ENCODE measurements around the gene CFAP161. TPM values are rescaled to one million over a fixed set of nuclear protein-coding genes. Genes with fewer than 3 reads are reported as not detected.
A peak's percentile ranks its signal among the peaks of the same experiment; 100 is the strongest.

Gene CFAP161
- total and polyA plus RNA-seq, 9 of the 15 experiments (the other 6 are each of a cell fraction or from before 2014, with no cell fraction given): 25.8 to 83.3 (median 75.6) TPM

GRCh38 chr15:81146466-81146865 is 12.4 kb downstream of the CFAP161 start:
- ChIA-PET POLR2A (no interaction called here), CTCF (ENCODE audit: low intra/inter-chr PET ratio) (no interaction called here)
- H3K27me3 ChIP-seq (ENCODE audit: control insufficient read depth in 2 of 2, insufficient read depth in 2 of 2, low read length in 2 of 2): no peaks in the 10 kb centered on the region
- H2AFZ ChIP-seq (ENCODE audit: low read depth, low read length): no peak overlapping the region
- intact Hi-C loops (cut with micrococcal nuclease): no loop called here
- TF ChIP-seq PHB (CRISPR knock-in tag; IDR thresholded peaks at IDR 0.05): no peak
- no peak for TF ChIP-seq CEBPG (CRISPR knock-in tag; IDR thresholded peaks at IDR 0.05)
- peak in 1 of 2 experiments; percentile 46; a peak in 1 of 4 replicates for TF ChIP-seq CEBPG (tag; conservative IDR thresholded peaks at IDR 0.05 in 1 of 2, IDR thresholded peaks at IDR 0.05 in 1 of 2)
- TF ChIP-seq MXI1 (IDR thresholded peaks at IDR 0.05; ENCODE audit: low read depth, low read length): no peak
- 0 out of 2 replicates have a peak, but pooled peaks have one; percentile 18 for TF ChIP-seq CEBPB (tag; IDR thresholded peaks at IDR 0.05)
- no peak overlapping the region for H3K9ac ChIP-seq (ENCODE audit: insufficient read depth in 1 of 2, low read depth in 2 of 2, low read length in 2 of 2)
- H3K9me1 ChIP-seq (ENCODE audit: control insufficient read depth, insufficient read depth, low read length): no peaks in the 10 kb centered on the region
- H4K20me1 ChIP-seq (replicated peaks; ENCODE audit: control insufficient read depth, insufficient read depth, low read length): no peaks in the 10 kb centered on the region
- peaks cover 65% of the 10 kb centered on the region; the same call in 2 of the 3 replicates for H3K36me3 ChIP-seq (ENCODE audit: control insufficient read depth, insufficient read depth, low read length)
- H3K4me1 ChIP-seq (replicated peaks in 1 of 2; ENCODE audit: control insufficient read depth in 2 of 2, insufficient read depth in 2 of 2, low read length in 2 of 2): peaks cover 0 to 4% of the 10 kb centered on the region in 2 experiments; a peak in 2 of 5 replicates
- ATAC-seq (no peak), DNase-seq (ENCODE audit: extremely low read depth in 1 of 4, low spot score in 3 of 4) (no peak), FAIRE-seq (no peak)
- H3K9me3 ChIP-seq (replicated peaks; ENCODE audit: control insufficient read depth, insufficient read depth, low read depth, low read length): no peaks in the 10 kb centered on the region
- H3K79me2 ChIP-seq (ENCODE audit: control insufficient read depth, insufficient read depth, low read length): no peaks in the 10 kb centered on the region
- 41% methylated on average over 1 of the region's 1 CpG for WGBS (ENCODE audit: insufficient coverage, low coverage, missing lambda C conversion rate)
- no peak overlapping the region for H3K4me3 ChIP-seq
- in situ Hi-C loops (cut with MboI): no loop called here
- no peak overlapping the region for H3K4me2 ChIP-seq (ENCODE audit: insufficient read depth, low read length)
- no TSS peak for BruUV-seq (replicated peaks)
- H3K27ac ChIP-seq (ENCODE audit: extremely low read depth, low read depth, low read length): no peak overlapping the region

- CTCF ChIA-PET (ENCODE audit: low intra/inter-chr PET ratio): no interaction called here
- ATAC-seq (peak; percentile 67), DNase-seq (ENCODE audit: extremely low read depth in 1 of 4, low spot score in 3 of 4) (peak in 1 of 4 experiments; percentile 34), FAIRE-seq (no peak)
- no peaks in the 10 kb centered on the region for H3K9me1 ChIP-seq (ENCODE audit: control insufficient read depth, insufficient read depth, low read length)
- in situ Hi-C loops (cut with MboI) (no loop called here), intact Hi-C loops (cut with micrococcal nuclease) (loop anchor here (5.0 kb wide), 1 partner anchor 154 kb away; no protein-coding TSS in a partner anchor)
- BruUV-seq (replicated peaks): no TSS peak
- H3K79me2 ChIP-seq (ENCODE audit: control insufficient read depth, insufficient read depth, low read length): no peaks in the 10 kb centered on the region
- H3K27ac ChIP-seq (ENCODE audit: extremely low read depth, low read depth, low read length): no peak overlapping the region
- H3K9ac ChIP-seq (ENCODE audit: insufficient read depth in 1 of 2, low read depth in 2 of 2, low read length in 2 of 2): no peak overlapping the region
- no peak overlapping the region for H3K4me3 ChIP-seq
- H3K9me3 ChIP-seq (replicated peaks; ENCODE audit: control insufficient read depth, insufficient read depth, low read depth, low read length): no peaks in the 10 kb centered on the region
- H3K4me1 ChIP-seq (replicated peaks in 1 of 2; ENCODE audit: control insufficient read depth in 2 of 2, insufficient read depth in 2 of 2, low read length in 2 of 2): no peaks in the 10 kb centered on the region; a peak in 2 of 5 replicates
- no peaks in the 10 kb centered on the region for H3K27me3 ChIP-seq (ENCODE audit: control insufficient read depth in 2 of 2, insufficient read depth in 2 of 2, low read length in 2 of 2)
- H3K4me2 ChIP-seq (ENCODE audit: insufficient read depth, low read length): no peak overlapping the region; the same call in 1 of the 2 replicates
- H2AFZ ChIP-seq (ENCODE audit: low read depth, low read length): peak overlapping the region; percentile 62
- no peaks in the 10 kb centered on the region for H4K20me1 ChIP-seq (replicated peaks; ENCODE audit: control insufficient read depth, insufficient read depth, low read length)
- WGBS (ENCODE audit: insufficient coverage, low coverage, missing lambda C conversion rate): 28% methylated on average over 7 of the region's 7 CpGs
- peaks cover 32% of the 10 kb centered on the region; the same call in 2 of the 3 replicates for H3K36me3 ChIP-seq (ENCODE audit: control insufficient read depth, insufficient read depth, low read length)
- POLR2A ChIA-PET: no interaction called here
- no peak for TF ChIP-seq PRDM10 (IDR thresholded peaks at IDR 0.05; ENCODE audit: partially characterized antibody)
- no peak for TF ChIP-seq ZNF639 (CRISPR knock-in tag; conservative IDR thresholded peaks at IDR 0.05 in 1 of 2, IDR thresholded peaks at IDR 0.05 in 1 of 2)
- no peak for TF ChIP-seq SMARCB1 (IDR thresholded peaks at IDR 0.05; ENCODE audit: insufficient read length, low read depth)
- TF ChIP-seq ELF1 (tag; IDR thresholded peaks at IDR 0.05): no peak
- TF ChIP-seq YBX1 (IDR thresholded peaks at IDR 0.05): no peak
- TF ChIP-seq L3MBTL2 (IDR thresholded peaks at IDR 0.05): no peak
- TF ChIP-seq RBFOX2 (IDR thresholded peaks at IDR 0.05; ENCODE audit: low read depth, low read length): no peak
These were observed 17.3 kb downstream of the CFAP161 start for GRCh38 chr15:81151389-81151788.
